HepG2 (cell line): ENCODE results near the gene SASH1. TPM values are rescaled to one million over a fixed set of nuclear protein-coding genes. Genes with fewer than 3 reads are reported as not detected.

ENCODE experiments used
- ATAC-seq: fragments of 200-7000 bp; cut with Tn5 transposase; 3 replicates; pipeline ENCODE4 v1.9.1; 2020; ENCODE audit warnings: mild to moderate bottlenecking, moderate library complexity
- BruUV-seq: library from RNA; stranded (reverse); fragments of 400-500 nt; replicated peaks from 2 replicates; lab custom pipeline; 2021; lab: Mats Ljungman, UMichigan
- CTCF ChIA-PET: fragments of 300-600 bp; formaldehyde crosslinking; extraction: SDS; loops from one replicate; lab custom pipeline; 2021; ENCODE audit warnings: low total read pairs, inconsistent platforms, low intra/inter-chr PET ratio; lab: Yijun Ruan, JAX
- POLR2A ChIA-PET: fragments of 350-600 bp; sonication (Branson Sonifier 250); formaldehyde crosslinking; loops from one replicate; lab custom pipeline; 2020; ENCODE audit warnings: antibody characterized with exemption, inconsistent platforms; lab: Yijun Ruan, JAX
- DNase-seq: peaks from one replicate; pipeline ENCODE4 v3.0.0-alpha.2; 2015; ENCODE audit warnings: low spot score
- FAIRE-seq: peaks from 3 replicates; lab custom pipeline; 2011; peaks lifted over from hg19 to GRCh38; lab: Jason Lieb, UNC
- H2AFZ ChIP-seq: one replicate; pipeline ENCODE4 v1.6.1; 2011; ENCODE audit warnings: low read length, inconsistent platforms
- H3K27ac ChIP-seq: fragments of 300-600 bp; 3 replicates; pipeline ENCODE4 v1.8.0; 2011; ENCODE audit warnings: mixed run types, mild to moderate bottlenecking, mixed read lengths, low read length, inconsistent platforms; ENCODE audit not compliant: insufficient read depth; ENCODE audit errors: extremely low read length
- H3K27me3 ChIP-seq, 2 experiments: fragments of 200-600 bp in 1 of 2; 2 replicates in 1 of 2; 3 replicates in 1 of 2; pipeline versions ENCODE4 v1.6.0 to v1.8.0; 2011; ENCODE audit warnings: low read length in 2 of 2, mild to moderate bottlenecking in 2 of 2, moderate library complexity in 2 of 2, inconsistent platforms in 1 of 2; ENCODE audit not compliant: insufficient read depth in 2 of 2, control insufficient read depth in 1 of 2
- H3K36me3 ChIP-seq, 2 experiments: fragments of 200-600 bp in 1 of 2; replicated peaks in 1 of 2; 2 replicates in 1 of 2; 3 replicates in 1 of 2; pipeline versions ENCODE4 v1.5.1 to v1.8.0; 2011; ENCODE audit warnings: low read length in 2 of 2, inconsistent platforms in 1 of 2; ENCODE audit not compliant: insufficient read depth in 2 of 2, control insufficient read depth in 1 of 2
- H3K4me1 ChIP-seq: 2 replicates; pipeline ENCODE4 v1.5.1; 2012; ENCODE audit warnings: low read length, inconsistent platforms; ENCODE audit not compliant: insufficient read depth
- H3K4me2 ChIP-seq: 2 replicates; pipeline ENCODE4 v1.6.0; 2011; ENCODE audit warnings: low read depth, low read length, inconsistent platforms
- H3K4me3 ChIP-seq, 3 experiments: fragments of 200-600 bp in 1 of 3; sonication (generic), shearing (Covaris generic) in 1 of 3; replicated peaks in 1 of 3; 2 replicates each; pipeline ENCODE4 v1.5.1; 2011 to 2016; ENCODE audit warnings: low read length in 3 of 3, inconsistent platforms in 2 of 3, low read depth in 2 of 3, mild to moderate bottlenecking in 2 of 3, control low read depth in 1 of 3, mixed read lengths in 1 of 3; ENCODE audit not compliant: insufficient read depth in 1 of 3
- H3K79me2 ChIP-seq: one replicate; pipeline ENCODE4 v1.6.1; 2011; ENCODE audit warnings: low read length, inconsistent platforms; ENCODE audit not compliant: insufficient read depth
- H3K9ac ChIP-seq: 2 replicates; pipeline ENCODE4 v1.6.0; 2011; ENCODE audit warnings: mild to moderate bottlenecking, low read depth, low read length, inconsistent platforms; ENCODE audit not compliant: insufficient read depth
- H3K9me3 ChIP-seq: 2 replicates; pipeline ENCODE4 v1.5.1; 2012; ENCODE audit warnings: mild to moderate bottlenecking, low read length
- H4K20me1 ChIP-seq: 2 replicates; pipeline ENCODE4 v1.6.0; 2011; ENCODE audit warnings: inconsistent platforms, mild to moderate bottlenecking, low read length, moderate library complexity; ENCODE audit not compliant: insufficient read depth
- ISX ChIP-seq: sonication (generic); formaldehyde crosslinking; conservative IDR thresholded peaks from 2 replicates; pipeline ENCODE4 v1.5.0; 2020; ENCODE audit warnings: missing genetic modification reagents
- KLF12 ChIP-seq: sonication (generic); formaldehyde crosslinking; IDR thresholded peaks from 2 replicates; pipeline ENCODE4 v1.4.0; 2020; ENCODE audit warnings: missing genetic modification reagents, borderline replicate concordance
- ONECUT2 ChIP-seq: sonication (generic); formaldehyde crosslinking; IDR thresholded peaks from 2 replicates; pipeline ENCODE4 v1.4.0; 2020; ENCODE audit warnings: missing genetic modification reagents
- RFXANK ChIP-seq: IDR thresholded peaks from 2 replicates; pipeline ENCODE4 v1.6.1; 2016
- WGBS: methylation state at CpG from one replicate; pipeline ENCODE4 v1.1.6; 2017; ENCODE audit warnings: low lambda C conversion rate; 5-methylcytosine and 5-hydroxymethylcytosine counted together
- in situ Hi-C: cut with HindIII; loops from 2 replicates; pipeline ENCODE4 v1.10.0; 2017; ENCODE audit warnings: low pct_unique_long_range_greater_than_20kb; ENCODE audit not compliant: extremely low pct_ligation_motif_present
- intact Hi-C: fragments of 100-400 bp; cut with micrococcal nuclease; formaldehyde crosslinking; loops from one replicate; pipeline ENCODE4 v1.10.0; 2022; ENCODE audit not compliant: unreplicated experiment
- polyA plus RNA-seq, 8 experiments: library from polyadenylated mRNA; depleted of rRNA in 3 of 8; stranded (reverse) in 7 of 8; unstranded in 1 of 8; fragments of >200 nt; fragmentation: Illumina TruSeq in 4 of 8; extraction: Trizol in 4 of 8; gene quantifications; 2 replicates each; pipeline versions ENCODE4 v1.2.1 to v1.2.3, GENCODE V29; 2011 to 2016; ENCODE audit warnings: low read depth in 4 of 8, missing spikeins in 1 of 8, mixed read lengths in 1 of 8; ENCODE audit not compliant: insufficient read depth in 1 of 8
- total RNA-seq, 5 experiments: library from RNA; depleted of rRNA; stranded (reverse); fragments of >200 nt; fragmentation: Illumina TruSeq; extraction: Trizol; gene quantifications; 2 replicates each; pipeline ENCODE4 v1.2.3, GENCODE V29; 2016; ENCODE audit warnings: low read depth in 1 of 5
- TF ChIP-seq, protein P1 (sequence below): sonication (generic); formaldehyde crosslinking; IDR thresholded peaks from 2 replicates; pipeline ENCODE4 v1.5.0; 2020; ENCODE audit warnings: mild to moderate bottlenecking, missing genetic modification reagents
- TF ChIP-seq, protein P2 (sequence below): sonication (generic); formaldehyde crosslinking; IDR thresholded peaks from 2 replicates; pipeline ENCODE4 v1.4.0; 2020; ENCODE audit warnings: missing genetic modification reagents
- TF ChIP-seq, protein P3 (sequence below): conservative IDR thresholded peaks from 2 replicates; pipeline ENCODE4 v1.6.1; 2018; ENCODE audit warnings: missing genetic modification reagents

Gene SASH1
- total and polyA plus RNA-seq, 2 of the 13 experiments (the other 11 are each of a cell fraction or from before 2014, with no cell fraction given), result 7.5 to 8.2 TPM

DNA sequence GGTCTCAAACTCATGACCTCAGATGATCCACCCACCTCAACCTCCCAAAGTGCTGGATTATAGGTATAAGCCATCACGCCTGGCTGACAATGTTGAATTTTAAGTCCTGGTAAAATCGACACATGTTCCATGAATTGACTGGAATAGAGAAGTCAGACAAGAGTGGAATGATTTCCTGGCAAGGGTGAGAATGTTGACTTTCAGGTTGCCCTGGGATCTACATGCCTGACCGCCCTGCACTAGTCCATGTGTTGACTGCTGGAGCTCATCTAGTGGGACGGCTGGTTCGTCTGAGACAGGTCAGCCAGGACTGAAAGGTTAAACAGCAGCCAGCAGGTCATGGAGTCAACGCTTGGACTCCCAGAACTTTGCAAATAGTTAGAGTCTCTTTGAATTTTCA lies 88.8 kb downstream of the SASH1 start:
- Histone ChIP-seq H3K4me2 (no peak overlapping the region), H3K9ac (no peak overlapping the region), H3K36me3 (peaks cover 0 to 1% of the 10 kb centered on the region in 2 experiments; a peak in 1 of 5 replicates), H3K27ac (no peak overlapping the region), H3K9me3 (no peaks in the 10 kb centered on the region), H4K20me1 (no peaks in the 10 kb centered on the region), H2AFZ (no peak overlapping the region), H3K27me3 (no peaks in the 10 kb centered on the region), H3K4me3 (no peak overlapping the region), H3K4me1 (no peaks in the 10 kb centered on the region), H3K79me2 (no peaks in the 10 kb centered on the region)
- BruUV-seq, result no TSS peak
- intact Hi-C loops, result no loop called here
- POLR2A ChIA-PET, result no interaction called here
- FAIRE-seq (no peak), DNase-seq (no peak), ATAC-seq (no peak; the same call in 2 of the 3 replicates)
- CTCF ChIA-PET, result no interaction called here
- in situ Hi-C loops, result no loop called here
- TF ChIP-seq, protein P1, sequence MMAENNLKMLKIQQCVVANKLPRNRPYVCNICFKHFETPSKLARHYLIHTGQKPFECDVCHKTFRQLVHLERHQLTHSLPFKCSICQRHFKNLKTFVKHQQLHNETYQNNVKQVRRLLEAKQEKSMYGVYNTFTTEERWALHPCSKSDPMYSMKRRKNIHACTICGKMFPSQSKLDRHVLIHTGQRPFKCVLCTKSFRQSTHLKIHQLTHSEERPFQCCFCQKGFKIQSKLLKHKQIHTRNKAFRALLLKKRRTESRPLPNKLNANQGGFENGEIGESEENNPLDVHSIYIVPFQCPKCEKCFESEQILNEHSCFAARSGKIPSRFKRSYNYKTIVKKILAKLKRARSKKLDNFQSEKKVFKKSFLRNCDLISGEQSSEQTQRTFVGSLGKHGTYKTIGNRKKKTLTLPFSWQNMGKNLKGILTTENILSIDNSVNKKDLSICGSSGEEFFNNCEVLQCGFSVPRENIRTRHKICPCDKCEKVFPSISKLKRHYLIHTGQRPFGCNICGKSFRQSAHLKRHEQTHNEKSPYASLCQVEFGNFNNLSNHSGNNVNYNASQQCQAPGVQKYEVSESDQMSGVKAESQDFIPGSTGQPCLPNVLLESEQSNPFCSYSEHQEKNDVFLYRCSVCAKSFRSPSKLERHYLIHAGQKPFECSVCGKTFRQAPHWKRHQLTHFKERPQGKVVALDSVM, result no peak
- TF ChIP-seq, protein P2, sequence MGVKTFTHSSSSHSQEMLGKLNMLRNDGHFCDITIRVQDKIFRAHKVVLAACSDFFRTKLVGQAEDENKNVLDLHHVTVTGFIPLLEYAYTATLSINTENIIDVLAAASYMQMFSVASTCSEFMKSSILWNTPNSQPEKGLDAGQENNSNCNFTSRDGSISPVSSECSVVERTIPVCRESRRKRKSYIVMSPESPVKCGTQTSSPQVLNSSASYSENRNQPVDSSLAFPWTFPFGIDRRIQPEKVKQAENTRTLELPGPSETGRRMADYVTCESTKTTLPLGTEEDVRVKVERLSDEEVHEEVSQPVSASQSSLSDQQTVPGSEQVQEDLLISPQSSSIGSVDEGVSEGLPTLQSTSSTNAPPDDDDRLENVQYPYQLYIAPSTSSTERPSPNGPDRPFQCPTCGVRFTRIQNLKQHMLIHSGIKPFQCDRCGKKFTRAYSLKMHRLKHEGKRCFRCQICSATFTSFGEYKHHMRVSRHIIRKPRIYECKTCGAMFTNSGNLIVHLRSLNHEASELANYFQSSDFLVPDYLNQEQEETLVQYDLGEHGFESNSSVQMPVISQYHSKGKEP (CRISPR knock-in tag), result no peak
- TF ChIP-seq, protein P3, sequence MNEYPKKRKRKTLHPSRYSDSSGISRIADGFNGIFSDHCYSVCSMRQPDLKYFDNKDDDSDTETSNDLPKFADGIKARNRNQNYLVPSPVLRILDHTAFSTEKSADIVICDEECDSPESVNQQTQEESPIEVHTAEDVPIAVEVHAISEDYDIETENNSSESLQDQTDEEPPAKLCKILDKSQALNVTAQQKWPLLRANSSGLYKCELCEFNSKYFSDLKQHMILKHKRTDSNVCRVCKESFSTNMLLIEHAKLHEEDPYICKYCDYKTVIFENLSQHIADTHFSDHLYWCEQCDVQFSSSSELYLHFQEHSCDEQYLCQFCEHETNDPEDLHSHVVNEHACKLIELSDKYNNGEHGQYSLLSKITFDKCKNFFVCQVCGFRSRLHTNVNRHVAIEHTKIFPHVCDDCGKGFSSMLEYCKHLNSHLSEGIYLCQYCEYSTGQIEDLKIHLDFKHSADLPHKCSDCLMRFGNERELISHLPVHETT, result no peak
- TF ChIP-seq RFXANK (CRISPR knock-in tag) (no peak), ISX (CRISPR knock-in tag) (no peak), ONECUT2 (CRISPR knock-in tag) (no peak), KLF12 (no peak)
- 93% methylated on average over 6 of the region's 6 CpGs for WGBS
